ENCODE data around the gene RASAL3. TPM values are rescaled to one million over a fixed set of nuclear protein-coding genes. Genes with fewer than 3 reads are reported as not detected.
A peak's percentile ranks its signal among the peaks of the same experiment; 100 is the strongest.

The RASAL3 gene
- total and polyA plus RNA-seq, 9 donors = 0.61 to 2.6 (median 1.4) TPM

DNA sequence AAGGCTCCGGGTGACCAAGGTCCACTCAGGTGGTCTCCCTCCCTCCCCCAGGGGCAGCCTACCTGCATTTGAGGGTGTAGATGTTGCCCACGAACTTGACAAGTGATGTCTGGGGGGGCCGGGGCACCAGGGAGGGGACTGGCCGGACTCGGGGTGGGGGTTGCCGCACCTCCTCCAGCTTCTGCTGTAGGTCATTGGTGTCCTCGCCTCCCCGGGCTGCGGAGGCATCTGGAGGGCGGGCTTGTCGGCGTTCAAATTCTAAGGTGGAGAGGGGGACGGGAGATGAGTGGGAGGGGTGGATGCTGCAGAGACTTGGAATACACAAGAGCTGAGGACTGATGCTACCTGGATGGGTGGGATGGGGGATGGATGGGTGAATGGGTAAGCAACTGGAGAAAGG, 40.2 kb downstream of the RASAL3 start:
- 90 to 96% (median 95%) methylated on average over 13 of the region's 13 CpGs for WGBS, 3 donors
- no peaks in the 10 kb centered on the region for H3K27me3 ChIP-seq
- H3K9me3 ChIP-seq = no peaks in the 10 kb centered on the region
- intact Hi-C loops (cut with DNase I) = loop anchor here in 1 of 4 donors (10.0 kb wide), 1 partner anchor 169 kb away; no protein-coding TSS in a partner anchor
- DNase-seq = no peak
- H3K36me3 ChIP-seq = no peaks in the 10 kb centered on the region
- no peak overlapping the region for H3K27ac ChIP-seq
- H3K4me3 ChIP-seq = no peak overlapping the region
- H3K4me1 ChIP-seq (ENCODE audit: insufficient read depth) = peaks cover 16% of the 10 kb centered on the region
- TF ChIP-seq, protein P1, sequence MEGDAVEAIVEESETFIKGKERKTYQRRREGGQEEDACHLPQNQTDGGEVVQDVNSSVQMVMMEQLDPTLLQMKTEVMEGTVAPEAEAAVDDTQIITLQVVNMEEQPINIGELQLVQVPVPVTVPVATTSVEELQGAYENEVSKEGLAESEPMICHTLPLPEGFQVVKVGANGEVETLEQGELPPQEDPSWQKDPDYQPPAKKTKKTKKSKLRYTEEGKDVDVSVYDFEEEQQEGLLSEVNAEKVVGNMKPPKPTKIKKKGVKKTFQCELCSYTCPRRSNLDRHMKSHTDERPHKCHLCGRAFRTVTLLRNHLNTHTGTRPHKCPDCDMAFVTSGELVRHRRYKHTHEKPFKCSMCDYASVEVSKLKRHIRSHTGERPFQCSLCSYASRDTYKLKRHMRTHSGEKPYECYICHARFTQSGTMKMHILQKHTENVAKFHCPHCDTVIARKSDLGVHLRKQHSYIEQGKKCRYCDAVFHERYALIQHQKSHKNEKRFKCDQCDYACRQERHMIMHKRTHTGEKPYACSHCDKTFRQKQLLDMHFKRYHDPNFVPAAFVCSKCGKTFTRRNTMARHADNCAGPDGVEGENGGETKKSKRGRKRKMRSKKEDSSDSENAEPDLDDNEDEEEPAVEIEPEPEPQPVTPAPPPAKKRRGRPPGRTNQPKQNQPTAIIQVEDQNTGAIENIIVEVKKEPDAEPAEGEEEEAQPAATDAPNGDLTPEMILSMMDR (IDR thresholded peaks at IDR 0.05) = no peak
- TF ChIP-seq EP300 (IDR thresholded peaks at IDR 0.05) = no peak
- no peak for TF ChIP-seq POLR2A (IDR thresholded peaks at IDR 0.05)

DNA sequence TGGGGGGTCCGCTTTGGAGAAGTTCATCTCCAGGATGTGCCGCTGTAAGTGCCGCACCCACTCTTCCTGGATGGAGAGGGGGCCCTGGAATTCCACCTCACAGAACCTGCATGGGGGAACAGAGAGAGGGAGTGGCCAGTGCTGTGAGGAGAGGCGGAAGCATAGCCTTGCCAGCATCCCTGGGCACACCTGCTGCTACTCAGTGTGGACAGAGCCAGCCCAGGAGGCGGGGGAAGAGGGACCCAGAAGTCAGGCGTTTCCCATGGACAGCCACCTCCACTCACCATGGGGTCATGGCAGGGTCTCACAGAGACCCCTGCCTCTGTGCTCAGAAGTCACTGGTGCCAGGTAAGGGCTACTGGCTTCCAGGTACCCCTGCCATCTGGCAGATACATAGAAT, 41.2 kb downstream of the RASAL3 start:
- Histone ChIP-seq H3K9me3 (no peaks in the 10 kb centered on the region), H3K4me1 (ENCODE audit: insufficient read depth) (peaks cover 16% of the 10 kb centered on the region), H3K4me3 (no peak overlapping the region), H3K36me3 (no peaks in the 10 kb centered on the region), H3K27me3 (no peaks in the 10 kb centered on the region), H3K27ac (no peak overlapping the region)
- no peak for TF ChIP-seq POLR2A (IDR thresholded peaks at IDR 0.05)
- TF ChIP-seq, protein P1 (IDR thresholded peaks at IDR 0.05) = no peak
- no peak for TF ChIP-seq EP300 (IDR thresholded peaks at IDR 0.05)
- intact Hi-C loops (cut with DNase I) = loop anchor here in 1 of 4 donors (10.0 kb wide), 1 partner anchor 168 kb away; no protein-coding TSS in a partner anchor
- 94 to 99% (median 96%) methylated on average over 6 of the region's 6 CpGs for WGBS, 3 donors
- no peak for DNase-seq

DNA sequence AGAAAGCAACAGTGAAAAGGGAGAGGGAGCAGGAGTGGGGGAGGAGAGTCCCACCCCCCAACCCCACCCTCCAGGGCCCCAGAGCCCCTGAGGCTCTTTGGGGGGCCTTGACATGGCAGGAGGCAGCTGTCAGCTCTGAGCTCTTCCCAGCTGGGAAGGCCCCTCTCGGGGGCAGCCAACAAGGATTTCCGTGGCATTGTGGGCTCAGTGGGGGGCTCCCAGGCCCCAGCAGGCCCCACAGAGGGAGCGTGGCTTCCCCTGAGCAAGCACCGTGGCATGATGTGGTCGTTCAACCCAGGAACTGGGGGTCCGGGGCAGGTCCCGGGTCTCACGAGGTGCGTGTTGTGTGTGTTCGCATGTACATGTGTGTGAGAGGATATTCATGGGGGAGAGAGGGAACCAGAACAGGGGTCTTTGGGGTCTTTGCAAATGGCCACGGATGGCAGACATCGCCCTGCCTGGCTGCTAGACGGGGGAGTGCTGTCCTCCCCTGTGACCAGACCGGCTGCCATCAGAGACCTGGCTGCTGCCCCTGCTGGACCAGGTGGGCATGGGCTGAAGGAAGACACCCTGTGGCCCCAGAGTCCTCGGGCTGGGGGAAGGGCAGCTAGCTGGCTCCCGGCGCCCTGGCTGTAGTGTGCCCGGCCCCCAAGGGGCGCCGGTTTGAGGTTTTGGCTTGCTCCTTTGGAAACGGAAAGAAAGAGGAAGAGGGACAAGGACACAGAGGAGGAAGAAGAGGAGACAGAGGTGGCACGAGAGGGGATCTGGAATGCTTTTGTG, 41.9 kb downstream of the RASAL3 start:
- Histone ChIP-seq H3K4me3 (no peak overlapping the region), H3K36me3 (no peaks in the 10 kb centered on the region), H3K9me3 (no peaks in the 10 kb centered on the region), H3K27me3 (no peaks in the 10 kb centered on the region), H3K4me1 (ENCODE audit: insufficient read depth) (peaks cover 18% of the 10 kb centered on the region), H3K27ac (peak overlapping the region; percentile 51 to 65)
- TF ChIP-seq, protein P1 (IDR thresholded peaks at IDR 0.05) = no peak
- TF ChIP-seq POLR2A (IDR thresholded peaks at IDR 0.05) (no peak), EP300 (IDR thresholded peaks at IDR 0.05) (no peak)
- DNase-seq = no peak
- intact Hi-C loops (cut with DNase I) = loop anchor here in 1 of 4 donors (10.0 kb wide), 1 partner anchor 168 kb away; no protein-coding TSS in a partner anchor
- 68 to 85% (median 73%) methylated on average over 21 to 22 of the region's 22 CpGs for WGBS, 3 donors

DNA sequence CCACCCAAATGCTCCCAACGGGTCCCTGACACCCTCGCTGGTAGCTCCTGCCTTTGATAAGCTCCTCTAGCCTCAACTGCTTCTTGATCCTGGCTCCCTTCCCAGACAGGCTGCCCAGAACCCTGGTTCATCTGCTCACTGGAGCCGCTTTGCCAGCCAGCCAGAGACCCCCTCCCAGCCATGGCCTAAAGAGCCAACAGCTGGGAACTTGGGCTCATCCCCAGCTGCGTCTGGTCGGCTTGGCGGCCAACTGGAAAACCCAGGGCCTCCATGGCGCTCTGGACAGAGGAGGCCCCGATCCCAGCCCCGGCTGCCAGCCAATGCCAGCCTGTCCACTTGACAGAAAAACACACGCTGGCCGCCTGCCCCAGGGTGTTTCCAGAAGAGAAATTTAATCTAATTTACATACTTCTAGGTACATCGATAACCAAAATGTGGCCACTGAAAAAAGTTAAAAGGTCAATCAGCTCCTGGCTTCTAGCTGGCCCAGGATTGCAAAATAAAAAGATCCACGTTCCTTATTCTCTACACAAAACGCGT, 42.6 kb downstream of the RASAL3 start:
- Histone ChIP-seq H3K27ac (peak overlapping the region in 1 of 2 donors; percentile 65), H3K27me3 (no peaks in the 10 kb centered on the region), H3K4me3 (no peak overlapping the region), H3K9me3 (no peaks in the 10 kb centered on the region), H3K36me3 (no peaks in the 10 kb centered on the region), H3K4me1 (ENCODE audit: insufficient read depth) (peaks cover 22% of the 10 kb centered on the region)
- intact Hi-C loops (cut with DNase I) = loop anchor here in 1 of 4 donors (10.0 kb wide), 1 partner anchor 167 kb away; no protein-coding TSS in a partner anchor
- 8 to 30% (median 27%) methylated on average over 15 of the region's 15 CpGs for WGBS, 3 donors
- TF ChIP-seq, protein P1 (IDR thresholded peaks at IDR 0.05) = no peak
- TF ChIP-seq POLR2A (IDR thresholded peaks at IDR 0.05) (no peak), EP300 (IDR thresholded peaks at IDR 0.05) (no peak)
- peak in 4 of 5 donors; percentile 54 to 73 (median 66) for DNase-seq

All from ovary (tissue), 9 donors.